ENCODE measurements around the gene RECQL5.

The RECQL5 gene

DNA sequence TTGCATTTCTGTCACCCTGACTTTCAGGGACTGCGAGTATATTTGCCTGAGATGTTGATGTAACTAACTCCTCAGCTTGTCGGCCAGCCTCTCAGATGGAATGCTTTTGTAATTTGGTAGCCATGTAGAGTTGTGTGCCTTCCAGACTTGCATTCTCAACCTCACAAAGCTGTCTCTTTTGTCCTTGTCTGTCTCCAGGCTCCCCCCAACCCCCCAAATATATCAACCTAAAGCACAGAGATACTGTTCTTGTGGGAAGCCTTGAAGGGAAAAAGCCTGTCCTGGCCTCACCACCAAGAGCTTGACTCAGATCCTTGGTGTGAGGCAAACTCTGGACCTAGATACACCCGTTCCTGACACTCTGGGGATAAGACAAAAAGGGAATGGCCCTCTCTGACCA lies 18.5 kb upstream of the RECQL5 start:
- peak; percentile 17 for DNase-seq

DNA sequence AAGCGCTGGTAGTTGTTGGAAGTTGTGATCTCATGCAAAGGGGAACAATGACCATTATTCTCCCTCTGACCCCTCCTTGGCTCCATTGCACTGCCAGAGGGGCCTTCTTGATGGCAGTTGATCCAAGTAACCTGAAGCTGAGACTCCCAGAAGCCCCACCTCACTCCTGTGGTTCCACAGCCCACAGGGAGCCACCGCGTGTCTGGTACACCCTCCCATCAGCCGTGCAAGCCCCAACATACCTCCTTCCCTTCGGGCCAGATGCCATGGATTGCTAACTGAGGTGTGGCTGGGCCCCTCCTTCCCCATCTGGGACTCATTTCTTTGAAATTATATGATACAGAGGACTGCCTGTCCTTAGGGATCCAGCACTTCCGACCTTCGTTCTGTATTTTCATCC lies 18.0 kb upstream of the RECQL5 start:
- DNase-seq: peak; percentile 78

DNA sequence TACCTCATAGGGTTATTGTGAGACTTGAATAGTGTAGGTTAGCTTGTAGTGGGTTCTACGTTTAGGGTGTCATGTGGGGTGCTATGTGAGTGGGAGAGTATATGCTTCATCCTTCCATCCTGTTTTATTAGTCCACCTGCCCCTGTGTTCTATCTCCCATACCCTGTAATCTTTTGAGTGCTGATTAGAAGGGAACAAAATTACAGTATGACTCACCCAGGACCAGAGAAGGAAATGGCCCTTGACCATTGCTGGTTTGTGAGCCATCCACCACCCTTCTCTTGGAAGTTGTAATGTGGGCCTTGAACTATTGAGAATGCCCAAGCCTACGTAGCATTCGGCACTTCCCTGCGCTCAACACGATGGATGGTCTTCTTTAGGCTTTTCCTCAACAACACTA lies 17.3 kb upstream of the RECQL5 start:
- no peak for DNase-seq

DNA sequence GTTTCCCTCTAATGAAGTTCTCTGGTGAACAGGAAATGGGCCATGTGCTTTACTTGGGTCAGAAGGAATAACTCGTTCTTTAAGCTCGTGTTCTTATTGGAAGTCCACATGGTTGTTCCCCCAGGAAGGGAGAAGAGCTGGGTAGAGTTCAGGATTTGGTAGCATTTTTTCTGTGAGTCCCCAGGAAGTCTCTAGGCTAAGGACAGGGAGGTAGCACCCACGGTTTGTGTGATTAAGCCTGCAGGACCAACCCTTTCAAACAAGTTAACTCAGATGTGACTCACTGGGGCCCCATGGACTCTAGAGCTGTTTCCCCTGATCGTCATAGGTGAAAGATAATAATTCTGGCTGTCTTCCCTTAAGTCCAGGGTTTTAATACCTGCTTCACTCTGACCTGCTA lies 16.6 kb upstream of the RECQL5 start:
- peak; percentile 42 for DNase-seq

DNA sequence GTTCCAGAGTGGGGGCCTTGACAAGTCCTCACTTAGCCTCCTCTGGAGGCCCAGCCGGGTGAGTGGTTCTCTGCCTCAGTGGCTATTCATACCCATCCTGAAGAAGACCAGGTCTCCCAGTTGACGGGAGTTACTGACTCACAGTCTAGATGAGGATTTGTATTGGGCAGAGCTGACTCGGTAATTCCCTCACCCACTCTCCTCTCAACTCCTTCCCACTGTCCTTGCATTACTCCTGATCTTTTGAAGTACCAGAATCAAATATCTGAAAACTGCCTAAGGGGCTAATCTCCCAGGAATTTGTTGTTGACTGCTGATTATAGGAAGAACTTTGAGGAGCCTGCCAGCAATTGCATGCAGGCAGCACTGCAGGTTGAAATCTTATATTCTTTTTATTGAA lies 14.3 kb upstream of the RECQL5 start:
- peak; percentile 12 for DNase-seq

DNA sequence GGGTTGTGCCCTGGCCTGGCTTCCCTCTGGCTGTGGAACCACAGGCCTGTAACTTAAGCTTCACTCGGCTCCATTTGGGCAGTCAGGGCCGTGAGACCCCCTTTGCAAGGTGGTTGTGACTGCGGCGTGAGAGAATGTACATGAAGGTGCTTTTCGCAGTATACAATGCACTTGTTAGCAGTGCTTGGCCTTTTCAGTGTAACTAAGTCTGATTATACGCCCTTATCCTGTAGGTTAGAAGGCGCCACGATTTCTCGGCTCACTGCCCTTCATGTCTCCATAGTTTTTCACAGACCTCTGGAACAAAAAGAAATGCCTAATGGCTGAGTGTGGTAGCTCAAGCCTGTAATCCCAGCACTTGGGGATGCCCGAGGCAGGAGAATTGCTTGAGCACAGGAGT lies 13.5 kb upstream of the RECQL5 start:
- no peak for DNase-seq

DNA sequence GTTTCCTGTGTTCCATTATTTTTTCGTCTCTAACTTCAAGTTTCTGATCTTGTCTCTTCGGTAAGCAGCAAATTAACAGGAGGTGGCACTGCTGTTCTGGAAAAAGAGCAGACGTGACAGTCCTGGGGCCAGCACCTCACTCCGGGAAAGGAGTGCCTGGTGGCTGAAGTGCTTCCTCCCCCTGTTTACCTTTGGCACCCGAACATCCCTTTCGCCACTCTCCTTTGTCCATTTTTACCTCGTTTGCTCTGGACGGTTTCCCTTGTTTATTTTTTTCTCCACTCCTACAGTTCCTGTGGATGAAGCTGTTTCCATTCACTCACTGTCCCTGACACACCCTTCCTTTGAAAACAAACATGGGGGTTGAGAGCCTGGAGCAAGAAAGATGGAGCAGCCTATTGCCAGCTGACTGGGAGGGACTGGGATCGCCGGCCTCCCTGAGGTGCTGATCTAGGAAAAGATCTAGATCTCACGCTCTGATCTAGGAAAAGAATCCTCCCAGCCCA lies 12.8 kb upstream of the RECQL5 start:
- DNase-seq: no peak

DNA sequence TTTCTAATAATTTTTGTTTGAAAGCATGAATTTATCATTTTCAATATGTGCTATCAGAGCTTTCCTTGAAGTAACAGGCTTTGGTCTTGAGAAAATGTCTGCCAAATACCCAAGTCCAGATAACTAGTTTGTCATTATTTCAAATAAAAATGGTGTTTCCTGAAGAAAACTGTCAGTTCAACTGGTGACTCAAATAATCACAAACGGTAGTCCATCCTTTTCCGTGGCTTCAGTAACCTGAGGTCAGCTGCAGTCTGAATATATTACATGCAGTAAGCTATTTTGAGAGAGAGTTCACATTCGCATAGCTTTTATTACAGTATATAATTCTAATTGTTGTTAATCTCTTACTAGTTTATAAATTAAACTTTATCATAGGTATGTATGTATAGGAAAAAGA lies 9.5 kb upstream of the RECQL5 start:
- no peak for DNase-seq

DNA sequence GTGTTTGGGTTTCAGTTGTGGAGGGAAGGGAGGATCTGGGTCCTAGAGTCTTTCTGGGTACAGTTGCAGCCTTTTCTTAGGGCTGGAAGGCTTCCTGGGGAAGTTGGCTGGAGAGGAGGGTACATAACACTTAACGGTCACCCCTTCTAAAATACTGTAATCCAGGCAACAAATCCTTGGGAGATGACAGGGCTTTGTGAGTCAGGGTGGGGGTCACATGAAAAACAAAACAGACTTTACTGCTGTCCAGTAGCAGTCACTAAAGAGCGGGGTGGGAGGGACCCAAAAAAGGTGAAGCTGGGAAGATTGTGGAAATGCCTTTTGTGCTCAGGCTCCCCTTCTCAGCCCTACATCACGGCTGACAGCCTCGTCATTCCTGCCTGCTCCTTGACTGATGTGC lies 6.5 kb upstream of the RECQL5 start:
- DNase-seq: no peak

DNA sequence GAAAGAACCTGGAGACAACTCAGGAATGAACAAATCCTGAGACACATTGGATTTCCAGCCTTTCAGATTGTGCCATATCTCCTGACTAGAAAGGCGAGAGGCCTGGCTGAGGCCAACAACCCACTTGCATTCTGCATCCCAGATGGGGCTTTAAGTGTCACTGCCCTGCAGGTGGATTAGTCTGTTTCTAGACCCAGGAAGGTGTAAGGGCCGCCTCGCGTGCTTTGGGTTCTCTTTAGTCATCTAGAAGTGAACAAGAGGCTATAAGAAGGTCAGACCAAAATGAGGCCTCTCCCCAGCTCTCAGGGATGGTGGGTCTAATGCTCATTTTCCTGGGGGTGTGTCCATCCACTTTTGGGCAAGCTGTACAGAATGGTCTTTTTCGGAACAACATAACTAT lies 5.1 kb upstream of the RECQL5 start:
- no peak for DNase-seq

DNA sequence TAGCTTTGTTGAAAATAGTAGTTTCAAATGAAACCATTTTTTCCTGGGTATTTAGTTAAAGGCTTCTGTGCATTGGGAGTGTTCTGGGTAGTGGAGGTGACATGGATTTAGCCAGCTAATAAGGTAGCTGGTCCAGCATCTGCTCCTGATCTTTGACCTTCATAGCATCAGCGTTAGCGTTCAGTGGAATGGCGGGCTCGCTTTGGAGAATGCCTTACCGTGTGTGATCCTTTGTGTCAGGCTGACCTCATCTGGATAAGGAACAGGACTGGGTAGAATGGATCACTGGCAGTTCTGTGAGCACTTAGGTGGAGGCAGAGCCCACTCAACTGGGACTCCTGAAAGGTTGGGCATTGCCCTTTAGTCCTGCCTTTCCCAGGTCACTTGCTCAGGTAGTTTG lies 3.9 kb upstream of the RECQL5 start:
- DNase-seq: no peak

DNA sequence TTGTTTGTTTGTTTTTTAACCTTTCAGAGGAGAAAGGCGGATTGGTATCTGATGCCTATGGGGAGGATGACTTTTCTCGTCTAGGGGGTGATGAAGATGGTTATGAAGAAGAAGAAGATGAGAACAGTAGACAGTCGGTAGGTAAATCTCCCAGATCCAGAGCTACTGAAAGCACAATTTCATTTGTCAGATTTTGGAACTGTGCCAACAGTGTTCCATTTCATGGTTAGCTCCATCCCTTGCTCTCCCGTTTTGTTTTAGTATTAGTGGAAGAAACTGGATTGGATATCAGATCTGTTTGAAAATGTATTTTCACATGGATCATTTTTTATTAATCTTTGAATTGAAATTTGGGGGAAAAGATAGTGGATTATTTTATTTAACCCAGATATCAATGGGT lies 1.5 kb upstream of the RECQL5 start:
- no peak for DNase-seq

DNA sequence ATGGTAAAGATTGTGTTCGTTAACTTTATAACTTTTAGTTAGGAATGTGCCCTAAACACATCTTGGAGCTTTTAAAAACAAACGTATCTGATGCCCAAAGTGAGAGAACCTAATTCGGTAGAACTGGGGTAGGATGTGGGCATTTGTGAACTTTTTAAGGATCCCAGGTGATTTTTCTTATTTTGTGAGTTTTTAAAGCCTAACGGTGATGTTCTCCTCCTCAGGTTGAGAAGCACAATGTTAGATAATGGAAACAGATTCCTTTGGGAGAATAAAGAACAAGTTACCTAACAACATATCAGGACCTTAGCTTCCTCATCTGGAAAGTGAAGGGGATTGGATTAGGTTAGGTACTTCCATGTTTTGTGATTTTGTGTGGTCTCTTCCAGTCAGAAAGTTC lies 871 bp upstream of the RECQL5 start:
- no peak for DNase-seq

DNA sequence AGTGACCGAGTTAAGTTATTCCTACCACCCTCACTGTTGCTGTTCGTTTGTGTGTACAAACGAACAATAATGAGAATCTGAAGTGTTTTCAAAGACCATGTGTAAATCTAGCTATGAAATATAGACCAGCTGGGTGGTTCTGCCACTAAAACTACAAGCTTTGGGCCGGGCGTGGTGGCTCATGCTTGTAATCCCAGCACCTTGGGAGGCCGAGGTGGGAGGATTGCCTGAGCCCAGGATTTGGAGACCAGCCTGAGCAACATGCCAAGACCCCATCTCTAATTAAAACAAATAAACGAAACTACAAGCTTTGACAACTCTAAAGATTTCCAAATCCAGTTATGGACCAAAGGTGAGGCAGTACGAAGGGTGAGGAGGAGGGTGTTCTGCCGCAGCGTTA lies 973 bp downstream of the RECQL5 start:
- no peak for DNase-seq

DNA sequence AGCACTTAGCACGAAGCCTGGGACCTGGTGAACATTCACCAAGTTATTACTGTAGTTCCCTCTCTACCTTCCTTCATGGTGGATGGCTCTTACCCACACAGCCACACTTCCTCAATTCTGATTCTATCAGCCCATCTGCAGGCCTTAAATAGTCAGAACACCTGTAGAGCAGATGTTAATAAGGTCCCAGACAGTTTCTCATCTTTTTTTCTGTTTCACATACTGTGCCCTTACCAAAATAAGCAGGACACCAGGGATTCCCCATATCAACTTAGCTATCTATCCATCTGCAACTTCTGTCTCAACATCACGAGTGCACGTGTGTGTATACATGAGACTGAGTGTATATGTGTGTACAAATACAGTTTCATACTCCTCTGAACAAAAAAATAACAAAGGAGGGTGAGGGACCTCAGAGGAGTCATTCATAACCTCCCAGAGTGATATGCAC lies 2.8 kb downstream of the RECQL5 start:
- DNase-seq: no peak

DNA sequence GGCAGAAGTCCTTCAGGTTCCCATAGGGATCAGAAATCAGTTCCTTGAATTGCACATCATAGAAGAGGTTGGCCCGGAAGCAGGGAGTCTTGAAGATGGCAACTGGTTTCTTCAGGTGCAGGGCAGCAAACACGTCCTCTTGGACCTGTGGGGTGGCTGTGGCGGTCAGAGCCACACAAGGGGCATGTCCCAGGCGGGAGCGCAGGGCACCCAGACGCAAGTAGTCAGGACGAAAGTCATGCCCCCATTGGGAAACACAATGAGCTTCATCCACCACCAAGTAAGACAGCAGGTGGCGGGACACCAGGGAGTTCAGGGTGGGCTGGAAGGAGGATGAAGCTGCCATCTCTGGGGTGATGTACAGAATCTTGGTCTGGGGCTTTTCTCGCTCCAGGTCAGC lies 4.4 kb downstream of the RECQL5 start:
- DNase-seq: no peak

DNA sequence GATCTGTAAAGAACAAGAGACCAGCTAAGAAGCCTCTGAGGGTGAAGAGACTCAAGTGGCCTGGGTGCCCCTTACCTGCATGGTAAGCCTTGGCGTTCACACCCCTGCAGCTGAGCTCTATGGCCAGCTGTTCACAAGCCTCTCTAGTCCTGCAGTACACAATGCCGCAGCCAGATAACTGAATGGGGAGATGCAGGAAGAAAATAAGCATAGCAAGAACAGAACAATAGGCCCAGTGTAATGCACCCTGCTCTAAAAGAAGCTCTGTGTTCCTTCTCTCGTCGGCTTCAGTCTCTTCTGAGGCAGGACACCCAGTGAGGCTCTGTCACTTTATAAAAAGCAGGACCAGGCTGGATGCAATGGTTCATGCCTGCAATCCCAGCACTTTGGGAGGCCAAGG lies 5.4 kb downstream of the RECQL5 start:
- no peak for DNase-seq

DNA sequence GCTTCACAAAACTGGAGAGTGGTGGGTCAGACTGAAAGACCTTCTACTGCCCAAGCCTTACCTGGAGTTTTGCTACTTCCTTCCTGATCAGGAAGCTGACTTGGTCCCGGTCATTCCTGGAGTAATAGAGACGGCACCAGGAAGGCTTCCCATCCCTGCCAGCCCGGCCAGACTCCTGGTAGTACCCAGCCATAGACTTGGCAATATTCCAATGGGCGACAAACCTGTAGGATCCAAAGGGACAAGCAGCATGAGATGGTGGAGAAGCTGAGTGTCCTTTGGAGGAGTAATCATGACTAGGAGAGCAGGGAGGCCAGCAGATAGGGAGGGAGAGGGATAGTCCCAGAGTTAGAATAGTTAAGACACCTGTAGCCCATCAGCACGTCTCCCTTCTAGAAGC lies 8.7 kb downstream of the RECQL5 start:
- no peak for DNase-seq

DNA sequence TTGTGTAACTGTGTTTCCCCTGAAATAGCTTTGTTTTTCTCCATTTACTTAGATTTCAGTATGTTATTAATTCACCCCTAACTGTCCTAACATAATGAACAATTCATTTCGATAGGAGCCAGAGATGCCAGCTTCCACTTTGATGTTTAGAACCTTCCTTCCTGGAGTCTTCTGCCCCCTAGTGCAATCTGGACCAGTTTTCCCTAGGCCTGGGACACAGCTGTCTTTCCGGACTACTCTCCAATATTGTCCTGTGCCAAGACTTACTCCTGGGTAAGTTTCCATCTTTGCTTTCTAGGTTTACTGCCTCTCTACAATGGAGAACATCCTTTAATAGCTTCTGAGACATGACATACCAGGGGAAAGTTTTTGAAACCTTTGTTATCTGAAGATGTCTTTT lies 12.8 kb downstream of the RECQL5 start:
- DNase-seq: no peak

DNA sequence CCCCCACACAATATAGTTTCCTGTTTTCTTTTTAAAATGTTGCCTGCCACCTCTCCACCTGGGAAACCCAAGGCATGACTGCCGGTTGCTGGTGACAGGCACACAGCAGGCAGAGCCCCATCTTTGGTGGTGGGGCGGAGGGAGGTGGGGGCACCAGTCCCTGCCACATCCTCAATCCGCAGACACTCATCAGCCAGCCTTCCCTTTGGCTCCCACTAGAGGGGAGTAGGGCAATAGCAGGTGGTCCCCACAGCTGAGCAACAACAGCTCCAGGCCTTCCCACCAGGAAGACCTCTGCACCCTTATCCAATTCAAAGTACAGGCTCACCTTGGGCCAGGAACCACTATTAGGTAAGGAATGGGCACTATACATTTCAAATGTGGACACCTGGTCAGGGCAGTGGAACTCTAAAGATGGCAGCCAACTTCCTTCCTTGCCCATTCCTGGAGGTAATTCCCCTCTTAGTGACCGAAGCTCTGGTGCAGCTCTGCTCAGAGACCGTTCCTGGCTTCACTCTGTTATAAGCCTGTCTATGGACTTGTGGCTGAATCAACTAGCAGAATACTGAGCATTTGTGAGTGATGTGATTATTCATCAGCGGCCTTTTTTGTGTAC lies 13.9 kb downstream of the RECQL5 start:
- peak; percentile 42 for DNase-seq

DNA sequence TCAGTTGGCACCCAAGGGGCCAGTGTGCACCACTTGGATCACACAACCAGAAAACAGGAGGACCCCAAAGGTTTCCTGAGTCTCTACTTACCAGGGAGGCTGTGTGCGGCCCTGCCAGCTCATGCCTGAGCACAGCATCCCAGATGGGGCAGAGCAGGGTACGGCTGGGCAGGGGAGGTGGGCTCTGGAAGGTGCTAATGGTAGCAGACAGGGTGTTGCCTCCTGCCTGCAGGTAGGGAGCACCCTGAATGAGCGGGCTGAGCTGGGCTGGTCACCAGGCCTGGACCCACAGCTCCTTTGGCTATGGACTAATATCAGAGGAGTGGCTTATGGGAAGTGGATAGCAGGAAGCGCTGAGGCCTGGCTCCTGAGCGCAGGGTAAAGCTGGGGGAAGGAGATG lies 14.6 kb downstream of the RECQL5 start:
- no peak for DNase-seq

DNA sequence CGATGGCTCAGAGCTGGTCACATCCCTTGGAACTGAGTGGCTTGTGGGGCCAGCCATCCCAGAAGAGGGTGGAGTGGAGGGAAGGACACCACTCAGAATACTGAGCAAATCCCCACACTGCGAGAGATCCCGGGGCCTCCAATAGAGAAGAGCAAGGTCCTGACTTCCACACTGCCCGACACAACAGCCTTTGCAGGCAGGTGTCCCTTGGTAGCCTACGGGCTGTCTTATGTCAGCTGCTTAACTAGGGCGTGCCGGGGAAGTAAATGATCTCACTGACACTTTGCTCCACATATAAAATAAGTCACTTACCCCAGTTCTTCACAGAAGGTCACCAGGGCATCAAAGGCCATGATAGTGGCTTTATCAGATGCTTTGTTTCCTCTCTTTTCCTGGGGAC lies 16.1 kb downstream of the RECQL5 start:
- DNase-seq: no peak

DNA sequence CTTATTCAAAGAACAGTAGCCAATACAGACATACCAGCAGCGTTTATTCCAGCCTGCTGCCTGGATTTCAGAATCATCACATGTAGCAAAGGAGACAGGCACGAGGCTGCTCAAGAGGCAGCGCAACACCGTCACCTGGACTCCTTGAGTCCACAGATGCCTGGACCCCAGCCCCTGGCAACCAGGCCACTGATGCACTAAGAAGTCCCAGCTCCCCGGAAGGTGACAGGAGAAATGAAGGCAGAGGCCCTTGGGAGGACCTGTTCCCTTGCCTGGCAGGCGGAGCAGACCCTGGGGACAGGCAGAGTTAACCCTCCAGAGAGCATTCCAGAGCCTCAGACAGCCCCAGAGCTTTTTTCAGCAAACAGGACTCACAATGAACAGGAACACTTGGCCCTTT lies 17.3 kb downstream of the RECQL5 start:
- DNase-seq: no peak

DNA sequence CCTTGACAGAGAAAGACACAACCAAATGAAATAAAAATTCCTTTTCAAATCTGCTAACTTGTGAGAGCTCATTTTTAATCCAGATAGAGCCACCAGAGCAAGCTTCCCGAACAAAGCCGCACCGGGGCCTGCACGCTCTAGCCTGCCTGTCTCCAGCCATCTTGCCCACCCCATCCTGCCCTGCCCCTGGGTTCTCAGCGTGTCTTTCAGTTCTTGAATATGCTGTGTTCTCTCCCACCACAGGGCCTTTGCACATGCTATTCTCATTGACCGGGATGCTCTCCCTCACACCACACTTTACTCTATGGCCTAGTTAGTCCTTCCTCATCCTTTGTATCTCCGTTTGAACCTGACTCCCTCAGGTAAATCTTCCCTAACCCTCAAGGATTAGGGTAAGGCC lies 19.0 kb downstream of the RECQL5 start:
- DNase-seq: no peak

DNA sequence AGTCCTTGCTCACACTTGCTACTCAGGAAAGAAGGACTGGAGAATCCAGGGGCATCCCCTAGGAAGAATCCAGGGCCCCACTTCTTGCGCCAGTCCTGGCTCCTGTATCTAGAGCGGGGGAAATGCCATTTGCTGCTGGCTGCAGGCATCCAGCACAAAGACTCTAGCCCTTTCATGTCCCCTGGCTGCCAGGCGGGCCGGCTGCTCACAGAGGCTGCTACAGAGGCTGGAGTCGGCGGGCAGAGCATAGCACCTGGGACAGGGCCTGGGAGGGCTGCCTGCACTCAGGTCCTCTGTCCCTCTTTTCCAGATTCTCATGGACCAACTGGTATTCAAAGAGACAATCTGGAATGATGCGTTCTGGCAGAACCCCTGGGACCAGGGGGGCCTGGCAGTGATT lies 19.9 kb downstream of the RECQL5 start:
- no peak for DNase-seq

DNA sequence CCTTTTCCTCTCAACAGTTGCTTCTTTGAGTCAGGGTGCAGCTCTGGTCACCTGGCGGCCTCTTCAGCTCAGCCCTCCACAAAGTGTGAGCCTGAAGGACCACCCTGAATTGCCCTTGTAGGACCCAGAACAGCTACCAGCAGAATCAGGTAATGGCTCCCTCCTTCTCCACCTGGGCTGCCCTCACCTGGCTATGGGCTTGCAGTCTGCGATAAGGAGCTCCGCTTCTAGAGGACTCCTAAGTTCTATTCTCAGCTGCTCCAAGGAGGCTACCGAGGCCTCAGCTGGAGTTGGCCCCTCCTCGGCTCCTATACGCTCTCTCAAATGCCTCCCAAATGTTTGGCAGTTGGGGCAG lies 20.3 kb downstream of the RECQL5 start:
- DNase-seq: no peak

Measured in fibroblast of upper back skin (primary cell).